Lower leg skin (tissue), 3 donors: ENCODE results near the gene CENPH.

Experiments
- POLR2A ChIP-seq, 2 donors: fragments of 450-650 bp; IDR thresholded peaks; one replicate each; pipeline ENCODE4 v1.6.1; 2016 to 2017; ENCODE audit warnings: antibody characterized with exemption in 2 of 2, mild to moderate bottlenecking in 1 of 2, moderate library complexity in 1 of 2
- TF ChIP-seq, protein P1 (sequence below), 3 donors: fragments of 450-650 bp; IDR thresholded peaks; one replicate each; pipeline ENCODE4 v1.5.1; 2016; ENCODE audit warnings: antibody characterized with exemption in 3 of 3, mild to moderate bottlenecking in 3 of 3, moderate library complexity in 2 of 3

DNA sequence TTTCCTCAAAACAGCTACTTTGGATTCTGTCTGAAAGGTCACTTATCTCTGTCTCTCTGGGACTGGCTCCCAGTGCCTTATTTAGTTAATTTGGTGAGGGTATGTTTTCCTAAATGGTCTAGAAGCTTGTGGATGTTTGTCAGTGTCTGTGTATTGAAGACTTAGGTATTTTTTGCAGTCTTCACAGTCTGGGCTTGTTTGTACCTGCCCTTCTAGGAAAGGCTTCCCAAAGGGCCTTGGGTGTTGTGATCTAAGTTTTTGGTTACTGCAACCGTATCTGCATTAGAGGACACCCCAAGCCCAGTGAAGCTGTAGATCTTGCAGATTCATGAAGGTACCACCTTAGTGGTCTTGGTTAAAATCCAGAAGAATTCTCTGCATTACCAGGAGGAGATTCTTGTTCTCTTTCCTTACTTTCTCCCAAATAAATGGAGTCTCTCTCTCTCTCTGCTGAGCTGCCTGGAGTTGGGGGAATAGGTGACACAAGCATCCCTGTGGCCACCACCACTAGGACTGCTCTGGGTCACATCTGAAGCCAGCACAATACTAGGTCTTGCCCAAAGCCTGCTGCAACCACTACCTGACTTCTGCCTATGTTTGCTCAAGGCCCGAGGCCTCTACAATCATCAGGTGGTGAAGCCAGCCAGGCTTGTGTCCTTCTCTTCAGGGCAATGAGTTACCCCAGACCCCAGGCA lies 40.3 kb upstream of the CENPH start:
- TF ChIP-seq POLR2A (IDR thresholded peaks at IDR 0.05) = no peak
- TF ChIP-seq, protein P1, sequence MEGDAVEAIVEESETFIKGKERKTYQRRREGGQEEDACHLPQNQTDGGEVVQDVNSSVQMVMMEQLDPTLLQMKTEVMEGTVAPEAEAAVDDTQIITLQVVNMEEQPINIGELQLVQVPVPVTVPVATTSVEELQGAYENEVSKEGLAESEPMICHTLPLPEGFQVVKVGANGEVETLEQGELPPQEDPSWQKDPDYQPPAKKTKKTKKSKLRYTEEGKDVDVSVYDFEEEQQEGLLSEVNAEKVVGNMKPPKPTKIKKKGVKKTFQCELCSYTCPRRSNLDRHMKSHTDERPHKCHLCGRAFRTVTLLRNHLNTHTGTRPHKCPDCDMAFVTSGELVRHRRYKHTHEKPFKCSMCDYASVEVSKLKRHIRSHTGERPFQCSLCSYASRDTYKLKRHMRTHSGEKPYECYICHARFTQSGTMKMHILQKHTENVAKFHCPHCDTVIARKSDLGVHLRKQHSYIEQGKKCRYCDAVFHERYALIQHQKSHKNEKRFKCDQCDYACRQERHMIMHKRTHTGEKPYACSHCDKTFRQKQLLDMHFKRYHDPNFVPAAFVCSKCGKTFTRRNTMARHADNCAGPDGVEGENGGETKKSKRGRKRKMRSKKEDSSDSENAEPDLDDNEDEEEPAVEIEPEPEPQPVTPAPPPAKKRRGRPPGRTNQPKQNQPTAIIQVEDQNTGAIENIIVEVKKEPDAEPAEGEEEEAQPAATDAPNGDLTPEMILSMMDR (IDR thresholded peaks at IDR 0.05) = no peak
